ENCODE data around the gene GOLM1.
"Not testable (repeated sequence)": the region's sequence is repeated elsewhere in the genome, so short reads cannot be mapped to it uniquely, and the experiment has no call there.

The GOLM1 gene

DNA sequence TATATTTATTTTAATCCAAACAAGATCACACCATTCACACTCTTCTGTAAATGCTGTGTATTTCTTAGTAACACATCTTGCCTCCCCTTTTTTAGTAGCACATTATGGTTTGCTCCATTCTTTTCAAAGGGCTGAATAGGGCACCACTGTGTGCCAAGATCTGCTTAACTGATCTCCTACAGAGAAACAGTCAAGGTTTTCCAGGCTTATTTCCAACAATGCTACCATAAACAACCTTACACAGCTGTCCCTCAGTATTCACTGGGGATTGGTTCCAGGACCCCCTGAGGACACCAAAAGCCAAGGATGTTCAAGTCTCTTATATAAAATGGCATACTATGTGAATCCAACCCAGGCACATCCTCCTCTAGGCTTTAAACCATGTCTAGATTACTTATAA, 16.5 kb downstream of the GOLM1 start:
- DNase-seq (ENCODE audit: low read depth): no peak

DNA sequence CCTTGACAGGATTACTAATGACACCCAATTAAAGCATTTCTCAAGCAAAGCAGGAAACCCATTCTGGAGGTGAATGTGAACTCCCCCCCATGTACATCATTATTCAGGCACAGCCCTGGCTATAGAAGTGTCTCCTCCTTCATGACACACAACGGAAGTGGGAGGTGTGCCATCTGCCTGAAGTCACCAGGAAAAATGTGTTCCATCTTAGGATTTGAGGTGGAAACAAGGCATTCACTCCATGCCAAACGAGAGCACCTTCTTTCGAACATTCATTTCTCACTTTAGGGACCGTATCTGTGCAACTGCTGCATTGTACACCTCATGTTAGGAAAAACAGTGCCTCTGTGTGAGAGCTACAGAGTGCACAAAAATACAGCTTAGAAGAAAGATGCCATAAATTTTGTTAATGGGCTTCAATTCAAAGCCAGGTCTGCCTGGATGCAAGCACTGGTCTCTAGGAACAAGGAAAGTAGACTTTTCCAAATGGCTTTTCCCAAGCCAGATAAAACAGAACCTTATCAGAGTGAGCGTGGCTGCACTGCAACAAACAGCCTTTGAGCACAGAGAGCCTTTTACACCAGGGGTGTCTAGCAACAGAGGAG, 19.4 kb downstream of the GOLM1 start:
- no peak for DNase-seq (ENCODE audit: low read depth)

DNA sequence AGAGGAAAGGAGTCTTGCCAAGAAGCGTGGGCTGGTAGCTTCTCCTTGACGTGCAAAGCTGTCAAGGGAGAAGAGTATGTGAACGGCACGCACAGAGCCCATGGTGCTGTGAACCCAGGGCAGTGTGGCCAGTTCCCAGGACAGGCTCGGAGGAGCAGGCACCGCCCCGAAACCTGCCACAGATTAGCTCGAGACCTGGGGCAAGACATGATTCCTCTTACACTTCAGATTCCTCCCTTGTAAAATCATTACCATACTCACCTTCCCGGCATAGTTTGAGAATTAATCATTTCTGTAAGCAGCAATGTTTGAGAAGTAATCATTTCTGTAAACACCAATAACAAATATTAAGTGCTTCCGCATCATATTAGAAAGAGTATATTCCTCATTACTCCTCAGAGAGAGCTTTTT, 19.9 kb downstream of the GOLM1 start:
- DNase-seq (ENCODE audit: low read depth): no peak

DNA sequence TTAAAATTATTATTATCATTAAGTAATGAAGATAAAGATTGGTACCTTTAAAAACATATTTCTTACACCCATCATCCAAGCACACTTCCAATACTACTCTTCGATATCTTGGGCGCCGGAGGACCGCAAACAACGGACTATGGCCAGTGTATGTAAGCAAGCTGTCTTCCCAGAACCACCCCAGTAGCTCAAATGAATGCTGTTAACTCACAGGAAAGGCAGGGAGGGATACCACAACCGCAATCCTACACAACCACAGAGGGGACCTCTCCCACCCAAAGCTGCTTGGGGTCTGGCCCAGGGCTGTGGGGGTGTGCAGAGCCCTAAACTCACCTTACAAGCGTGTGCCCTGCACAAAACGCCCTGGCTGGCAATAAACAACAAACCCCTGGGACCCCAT, 20.6 kb downstream of the GOLM1 start:
- no peak for DNase-seq (ENCODE audit: low read depth)

DNA sequence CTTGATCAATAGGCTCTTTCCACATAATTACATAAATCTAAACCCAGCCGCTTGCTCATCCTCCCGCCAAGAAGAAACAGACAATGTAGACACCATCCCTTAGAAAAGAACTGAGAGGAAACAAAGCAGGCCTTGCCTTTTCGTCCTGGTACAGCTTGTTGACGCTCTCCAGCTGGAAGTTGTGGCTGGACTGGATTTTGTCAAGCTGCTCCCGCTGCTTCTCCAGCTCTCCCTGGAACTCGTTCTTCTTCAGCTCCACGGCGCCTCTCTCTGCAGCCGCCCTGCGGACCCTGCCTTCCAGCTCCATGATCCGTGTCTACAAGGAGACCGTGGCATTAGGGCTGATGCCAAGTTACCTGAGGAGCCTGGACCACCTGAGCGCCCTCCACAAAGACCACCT, 22.1 kb downstream of the GOLM1 start:
- DNase-seq (ENCODE audit: low read depth): no peak

DNA sequence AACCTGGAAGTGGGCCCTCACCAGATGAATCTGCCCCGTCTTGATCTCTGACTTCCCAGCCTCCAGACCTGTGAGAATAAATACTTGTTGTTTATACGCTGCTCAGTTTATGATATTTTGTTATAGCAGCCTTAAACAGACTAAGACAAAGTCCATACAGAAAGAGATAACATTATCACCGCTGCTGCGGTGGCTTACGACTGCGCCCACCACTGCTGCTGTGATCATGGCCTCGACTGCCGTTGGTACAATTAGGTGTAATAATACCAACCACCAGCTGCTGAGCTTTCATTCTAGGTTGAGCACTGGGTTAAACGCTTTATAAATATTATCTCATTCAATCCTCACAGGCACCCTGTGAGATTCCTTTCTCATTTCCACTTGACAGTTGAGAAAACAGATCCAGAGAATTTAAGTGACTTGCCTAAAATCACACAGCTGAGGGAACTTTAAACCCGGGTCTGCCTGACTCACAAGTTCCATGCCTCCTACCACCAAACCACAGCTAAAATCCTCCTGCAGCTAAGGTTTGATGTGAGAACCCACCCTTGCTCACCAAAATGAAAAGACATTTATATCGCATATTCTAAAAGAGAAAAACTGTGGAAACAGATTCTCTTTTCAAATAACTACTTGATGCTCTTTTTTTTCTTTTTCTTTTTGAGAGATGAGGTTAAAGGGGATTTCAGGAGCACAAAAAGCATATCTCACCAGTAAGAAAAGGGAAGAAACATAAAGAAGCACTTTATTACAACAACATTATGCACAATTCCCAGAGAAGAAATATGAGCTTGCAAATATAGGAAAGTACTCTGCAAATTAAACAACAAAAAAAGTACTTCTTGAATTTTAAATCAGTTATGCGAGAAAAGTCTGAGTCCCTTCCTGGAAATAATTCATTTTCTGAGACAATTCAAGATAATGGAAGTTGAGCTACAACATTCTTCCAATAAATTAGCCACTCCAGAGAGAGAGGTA, 23.9 kb downstream of the GOLM1 start:
- DNase-seq (ENCODE audit: low read depth): no peak

DNA sequence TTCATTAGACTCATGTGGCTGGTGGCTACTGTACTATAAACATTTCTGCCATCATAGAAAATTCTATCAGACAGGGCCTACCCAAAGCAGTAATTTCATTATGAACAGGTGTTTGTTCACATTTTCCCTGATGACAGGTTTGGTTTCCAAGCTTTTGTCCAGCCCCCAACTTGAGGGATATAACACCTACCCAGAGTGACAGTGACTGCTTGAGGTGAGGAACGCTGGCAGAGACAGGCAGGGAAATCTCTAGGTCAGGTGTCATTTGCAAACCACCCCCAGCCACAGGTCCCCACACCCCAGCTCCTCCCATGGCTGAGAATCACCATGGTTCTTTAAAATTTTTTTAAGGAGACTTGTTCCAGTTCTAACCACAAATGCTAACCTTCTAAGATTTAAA, 25.5 kb downstream of the GOLM1 start:
- DNase-seq (ENCODE audit: low read depth): no peak

DNA sequence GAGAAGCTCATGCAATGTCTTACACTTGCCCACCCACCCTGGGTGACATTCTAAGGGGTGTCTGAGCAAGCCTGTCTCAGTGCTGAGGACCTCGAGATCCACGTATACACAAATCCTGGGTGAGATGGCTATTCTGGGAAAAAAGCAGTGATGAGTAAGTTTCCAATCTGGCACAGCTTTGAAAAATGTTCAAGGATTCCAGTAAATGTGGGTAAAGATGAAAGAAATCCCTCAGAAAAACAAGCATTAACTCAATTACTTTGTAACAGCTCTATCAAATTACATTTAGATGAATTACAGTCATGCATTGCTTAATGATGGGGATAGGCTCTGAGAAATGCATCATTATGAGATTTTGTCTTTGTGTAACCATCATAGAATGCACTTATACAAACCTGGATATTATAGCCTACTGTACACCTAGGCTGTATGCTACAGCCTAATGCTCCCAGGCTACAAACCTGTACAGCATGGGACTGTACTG, 26.9 kb downstream of the GOLM1 start:
- no peak for DNase-seq (ENCODE audit: low read depth)

DNA sequence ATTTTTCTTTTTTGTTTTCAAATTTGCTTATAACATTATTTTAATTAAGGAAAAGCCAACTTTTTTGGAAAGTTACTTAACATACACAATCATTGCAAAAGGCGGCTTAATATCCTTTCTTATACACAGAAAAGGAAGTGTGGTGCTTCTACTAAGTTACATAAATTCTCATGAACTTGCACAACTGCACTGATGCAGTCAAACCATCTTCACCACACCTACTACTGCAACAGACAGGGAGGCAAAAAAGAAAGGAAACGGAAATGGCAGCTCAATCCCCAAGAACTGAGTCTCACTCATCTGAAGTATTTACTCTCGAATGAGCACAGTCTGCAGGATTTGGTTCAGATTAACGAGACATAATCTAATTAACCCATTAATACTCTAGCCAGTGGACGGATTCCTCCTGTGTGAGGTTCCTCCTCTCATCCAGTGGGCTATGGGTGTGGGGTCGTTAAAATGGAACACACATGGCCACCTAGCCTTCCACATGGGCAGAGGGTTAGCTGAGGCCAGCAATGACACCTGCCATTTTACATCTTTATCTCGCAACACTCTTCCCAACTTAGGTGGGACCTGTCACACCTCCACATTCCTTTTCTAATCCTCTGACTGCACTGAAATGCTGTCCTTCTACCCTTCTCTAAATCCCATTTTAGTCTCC, 30.0 kb downstream of the GOLM1 start:
- DNase-seq (ENCODE audit: low read depth): no peak

DNA sequence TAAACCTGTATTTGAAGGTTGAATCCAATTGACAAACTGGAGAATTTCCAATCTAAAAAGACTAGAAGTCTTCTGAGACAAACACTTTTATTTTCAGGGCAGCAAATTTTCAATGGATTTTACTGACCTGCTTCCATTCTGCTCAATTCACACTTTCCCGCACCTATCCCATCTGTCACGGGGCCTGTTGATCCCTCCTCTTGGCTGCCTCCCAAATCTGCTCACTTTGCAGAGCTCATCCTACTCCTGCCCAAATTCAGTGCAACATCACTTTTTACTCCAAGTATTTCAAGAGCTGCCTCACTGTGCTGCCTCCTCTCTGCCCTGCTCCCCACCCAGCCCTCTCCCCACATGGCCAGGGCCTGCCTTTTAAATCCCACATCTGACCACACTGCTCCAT, 35.1 kb downstream of the GOLM1 start:
- no peak for DNase-seq (ENCODE audit: low read depth)

DNA sequence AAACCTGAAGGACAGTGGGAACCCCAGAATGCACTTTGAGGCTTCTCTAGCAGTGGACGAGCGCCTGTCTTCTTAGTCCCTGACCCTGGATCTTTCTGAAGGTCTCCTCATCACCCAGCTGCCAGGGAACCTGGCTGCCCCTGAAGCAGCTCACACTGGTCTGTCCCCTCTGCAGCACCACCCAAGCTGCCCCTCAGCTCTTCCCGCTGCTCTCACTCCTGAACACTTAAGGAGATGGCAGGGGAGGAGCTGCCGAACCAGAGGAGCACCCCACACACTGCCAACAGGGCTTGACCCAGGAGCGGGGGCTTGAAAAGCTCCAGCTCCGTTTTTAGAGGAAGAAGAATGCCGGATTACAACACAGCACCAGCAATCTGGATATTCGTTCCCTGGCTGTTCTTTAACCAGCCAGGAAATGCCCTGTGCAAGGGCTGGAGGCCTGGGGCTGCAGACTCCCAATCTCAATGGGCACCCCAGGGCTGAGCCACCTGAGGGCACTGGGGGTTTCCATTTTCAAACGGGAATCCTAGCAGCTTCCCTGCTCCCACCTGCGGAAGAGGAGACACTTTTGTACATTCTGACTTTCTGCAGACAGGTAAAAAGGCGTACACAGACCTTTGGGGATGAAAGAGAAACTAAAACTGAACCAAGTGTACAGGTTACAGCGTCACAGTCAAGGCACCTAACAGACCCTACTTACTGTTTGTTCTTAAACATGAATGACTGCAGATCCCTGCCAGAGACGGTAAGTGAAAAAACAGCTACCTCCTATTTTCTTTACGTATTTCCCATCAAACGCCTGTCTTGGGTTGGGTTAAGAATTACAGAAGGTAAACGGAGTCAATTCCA, 36.3 kb downstream of the GOLM1 start:
- DNase-seq (ENCODE audit: low read depth): no peak

DNA sequence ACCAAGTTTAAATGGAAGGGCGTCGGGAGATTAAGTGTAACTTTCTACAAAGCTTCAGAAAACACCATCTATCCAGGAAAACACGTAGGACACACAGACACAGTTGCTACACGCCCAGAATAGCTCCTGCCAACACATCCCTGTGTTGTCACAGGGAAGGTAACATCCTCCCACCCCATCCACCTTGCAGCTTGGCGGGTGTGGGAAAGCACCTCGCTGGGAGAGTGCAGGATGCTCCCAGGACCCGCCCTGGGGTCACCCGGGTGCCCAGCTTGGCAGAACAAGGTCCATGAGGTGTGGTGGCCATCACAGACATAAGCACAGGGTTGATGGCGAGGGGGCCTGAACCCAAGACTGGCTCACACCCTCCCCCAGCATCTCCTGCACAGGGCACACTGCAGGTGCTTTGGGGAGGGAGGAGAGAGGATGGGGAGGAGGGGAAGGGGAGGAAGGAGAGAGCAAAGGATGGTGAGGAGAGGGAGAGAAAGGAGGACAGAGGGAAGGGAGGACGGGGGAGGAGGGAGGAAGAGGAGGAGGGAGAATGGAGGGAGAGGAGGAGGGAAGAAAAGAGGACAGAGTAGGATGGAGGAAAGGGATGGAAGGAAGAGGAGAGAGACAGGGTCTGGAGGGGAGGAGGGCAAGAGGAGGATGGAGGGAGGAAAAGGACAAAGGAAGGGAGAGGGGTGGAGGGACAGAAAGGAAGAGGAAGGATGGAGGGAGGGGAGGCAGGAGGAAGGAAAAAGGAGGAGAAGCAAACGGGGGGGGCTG, 37.2 kb downstream of the GOLM1 start:
- no peak for DNase-seq (ENCODE audit: low read depth)

DNA sequence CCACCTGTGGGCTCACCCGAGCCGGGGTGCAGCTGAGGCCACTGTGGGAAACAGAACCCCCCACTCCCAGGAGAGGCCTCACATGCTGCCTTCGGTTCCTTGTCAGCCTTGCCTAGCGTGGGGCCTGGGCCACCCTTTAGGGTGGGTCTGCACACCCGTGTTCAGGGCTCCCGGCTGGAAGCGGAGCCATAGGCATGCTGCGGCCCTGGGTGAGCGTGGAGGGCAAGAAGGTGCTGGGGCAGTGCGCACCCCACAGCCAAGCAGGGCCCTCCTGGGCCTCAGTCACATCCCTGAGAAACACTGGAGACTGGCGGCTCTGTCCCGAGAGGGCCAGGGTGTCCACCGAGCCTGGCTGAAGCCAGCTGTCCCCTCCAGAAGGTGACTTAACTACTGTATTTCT, 41.9 kb downstream of the GOLM1 start:
- DNase-seq (ENCODE audit: low read depth): no peak

DNA sequence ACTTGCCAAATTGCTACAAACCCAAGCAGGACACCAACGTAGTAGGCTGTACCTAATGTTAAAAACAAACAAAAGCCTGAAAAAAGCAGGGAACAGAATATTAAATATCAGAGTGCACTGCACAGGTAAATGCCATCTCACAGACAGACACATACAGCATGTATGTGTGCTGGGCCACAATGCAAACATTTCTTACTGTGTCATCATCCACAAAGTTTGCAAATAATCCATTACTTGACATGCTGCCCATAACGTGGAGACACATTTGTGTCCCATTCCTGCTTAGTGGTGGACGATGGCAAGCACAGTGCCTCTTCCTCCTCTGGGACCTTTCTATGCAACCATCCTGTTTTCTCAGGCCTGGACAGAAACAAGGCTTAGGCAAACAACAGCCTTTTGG, 44.7 kb downstream of the GOLM1 start:
- DNase-seq (ENCODE audit: low read depth): no peak

DNA sequence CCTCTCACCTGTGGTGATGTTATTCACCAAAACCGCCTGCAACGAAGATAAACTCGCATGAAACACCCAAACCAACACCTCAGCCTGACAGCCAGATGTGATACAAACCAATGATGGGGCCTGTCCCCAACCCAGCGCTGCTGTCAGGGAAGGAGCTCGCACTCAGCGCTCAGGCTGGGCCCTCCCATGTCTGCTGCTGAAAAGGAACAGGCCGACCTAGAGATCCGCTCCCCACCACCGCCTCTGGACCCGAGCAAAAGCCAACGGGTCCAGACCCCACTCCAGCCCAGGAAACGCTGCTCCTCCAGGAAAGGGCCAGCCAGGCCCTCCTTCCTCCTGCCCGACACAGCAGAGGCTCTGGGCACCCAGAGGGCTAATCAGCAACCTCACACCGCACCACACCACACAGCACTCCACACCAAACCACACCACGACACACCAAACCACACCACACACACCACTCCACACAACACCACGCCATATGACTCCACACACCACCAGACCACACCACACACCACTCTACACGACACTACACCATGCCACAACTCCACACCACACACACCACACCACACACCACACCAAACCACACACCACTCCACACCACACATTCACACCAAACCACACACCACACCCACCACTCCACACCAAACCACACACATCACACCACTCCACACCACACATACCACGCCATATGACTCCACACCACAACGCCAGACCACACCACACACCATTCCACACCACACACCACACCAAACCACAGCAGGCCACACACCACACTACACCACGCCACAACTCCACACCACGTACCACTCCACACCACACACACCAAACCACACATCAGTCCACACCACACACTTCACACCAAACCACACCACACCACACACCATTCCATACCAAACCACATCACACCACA, 46.5 kb downstream of the GOLM1 start:
- DNase-seq (ENCODE audit: low read depth): no peak

DNA sequence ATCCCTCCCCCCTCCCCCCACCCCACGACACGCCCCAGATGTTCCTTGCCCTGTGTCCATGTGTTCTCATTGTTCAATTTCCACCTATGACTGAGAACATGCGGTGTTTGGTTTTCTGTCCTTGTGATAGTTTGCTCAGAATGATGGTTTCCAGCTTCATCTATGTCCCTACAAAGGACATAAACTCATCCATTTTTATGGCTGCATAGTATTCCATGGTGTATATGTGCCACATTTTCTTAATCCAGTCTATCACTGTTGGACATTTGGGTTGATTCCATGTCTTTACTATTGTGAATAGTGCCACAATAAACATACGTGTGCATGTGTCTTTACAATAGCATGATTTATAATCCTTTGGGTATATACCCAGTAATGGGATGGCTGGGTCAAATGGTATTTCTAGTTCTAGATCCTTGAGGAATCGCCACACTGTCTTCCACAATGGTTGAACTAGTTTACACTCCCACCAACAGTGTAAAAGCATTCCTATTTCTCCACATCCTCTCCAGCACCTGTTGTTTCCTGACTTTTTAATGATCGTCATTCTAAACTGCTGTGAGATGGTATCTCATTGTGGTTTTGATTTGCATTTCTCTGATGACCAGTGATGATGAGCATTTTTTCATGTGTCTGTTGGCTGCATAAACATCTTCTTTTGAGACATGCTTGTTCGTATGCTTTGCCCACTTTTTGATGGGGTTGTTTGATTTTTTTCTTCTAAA, 51.2 kb downstream of the GOLM1 start:
- DNase-seq (ENCODE audit: low read depth): not testable (repeated sequence)

DNA sequence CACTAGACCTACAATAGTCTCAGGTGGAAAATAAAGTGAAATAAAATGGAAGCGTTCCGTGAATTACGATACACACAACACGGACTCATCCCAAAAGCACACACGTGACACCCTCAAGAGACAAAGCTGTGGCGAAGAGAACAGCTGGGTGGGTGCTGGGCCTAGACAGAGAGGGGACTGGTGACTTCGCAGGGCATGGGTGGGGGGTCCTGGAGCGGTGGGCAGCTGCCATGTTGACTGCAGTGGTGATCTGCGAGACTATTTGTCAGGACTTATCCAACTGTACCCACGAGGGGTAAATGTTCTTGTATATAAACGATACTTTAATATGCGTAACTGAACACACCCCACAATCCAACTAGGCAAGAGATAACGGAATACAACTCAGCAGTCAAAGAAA, 52.0 kb downstream of the GOLM1 start:
- DNase-seq (ENCODE audit: low read depth): no peak

DNA sequence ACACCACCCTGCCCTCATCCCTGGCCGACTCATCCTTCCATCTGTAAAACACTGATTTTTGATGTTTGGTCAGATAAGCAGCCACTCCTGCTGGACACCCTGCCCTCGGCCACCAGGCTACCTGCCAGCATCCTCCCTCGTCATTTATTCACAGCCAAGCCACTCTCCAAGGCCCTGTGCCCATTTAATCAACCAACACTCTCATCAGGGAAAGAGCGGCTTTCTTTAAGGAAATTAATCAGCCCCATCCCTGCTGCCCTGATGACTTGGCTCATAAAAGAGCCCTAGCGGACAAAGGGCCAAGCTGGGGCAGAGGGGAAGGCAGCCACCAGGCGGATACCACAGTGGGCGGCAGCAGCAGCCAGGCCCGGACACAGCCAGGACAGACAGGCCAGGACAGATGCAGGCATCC, 52.4 kb downstream of the GOLM1 start:
- DNase-seq (ENCODE audit: low read depth): no peak

DNA sequence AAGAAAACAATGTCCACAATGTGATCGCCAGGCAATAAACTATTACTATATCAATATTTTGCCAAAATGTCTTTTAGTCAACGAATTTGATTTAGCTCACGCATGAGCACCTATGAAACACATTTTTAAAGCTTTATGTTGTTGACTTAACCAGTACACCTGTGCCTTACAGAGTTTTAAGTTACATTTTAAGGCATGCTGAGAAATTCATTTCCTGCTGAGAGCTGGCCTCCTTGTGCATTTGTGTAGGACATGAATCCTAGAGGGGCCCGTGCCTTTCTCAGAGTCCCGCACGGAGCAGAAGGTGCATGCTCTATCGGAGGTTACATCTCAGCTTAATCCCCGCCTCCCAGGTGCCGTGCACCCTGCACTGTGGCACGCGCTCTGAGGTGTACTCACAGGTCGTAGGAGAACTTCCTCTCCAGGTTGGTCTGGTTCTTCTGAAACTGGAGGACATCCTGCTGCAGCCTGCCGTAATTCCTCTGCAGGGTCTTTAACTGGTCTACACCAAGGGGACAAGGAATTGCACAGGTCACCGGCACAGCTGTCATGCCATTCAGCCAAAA, 53.2 kb downstream of the GOLM1 start:
- no peak for DNase-seq (ENCODE audit: low read depth)
